ENCODE results near the gene AFF3.

The AFF3 gene

GRCh38 chr2:99645960-99646359, 496.4 kb downstream of the AFF3 start:
- Histone ChIP-seq H3K27ac (ENCODE audit: low read depth, low read length, poor library complexity, severe bottlenecking) (peak overlapping the region; percentile 20), H3K4me2 (ENCODE audit: low read length) (no peak overlapping the region), H4K20me1 (ENCODE audit: insufficient read depth, low read length) (no peaks in the 10 kb centered on the region), H3K4me1 (ENCODE audit: insufficient read depth, low read length, severe bottlenecking) (peaks cover 30% of the 10 kb centered on the region), H3K9ac (ENCODE audit: low read length) (no peak overlapping the region), H2AFZ (ENCODE audit: low read length) (no peak overlapping the region), H3F3A (ENCODE audit: insufficient read depth, low read length) (no peaks in the 10 kb centered on the region), H3K27me3 (ENCODE audit: insufficient read depth, low read length) (no peaks in the 10 kb centered on the region), H3K36me3 (ENCODE audit: insufficient read depth, low read length) (peaks cover 49% of the 10 kb centered on the region), H3K9me2 (ENCODE audit: low read depth, low read length) (no peaks in the 10 kb centered on the region), H3K4me3 (ENCODE audit: low read depth, low read length, poor library complexity, severe bottlenecking) (no peak overlapping the region), H3K9me3 (ENCODE audit: low read length) (no peaks in the 10 kb centered on the region), H3K79me2 (ENCODE audit: insufficient read depth, low read length) (no peaks in the 10 kb centered on the region)
- no peak for TF ChIP-seq EZH2 (IDR thresholded peaks at IDR 0.05; ENCODE audit: borderline replicate concordance, low read length)

GRCh38 chr2:99644419-99644787, 498.0 kb downstream of the AFF3 start:
- Histone ChIP-seq H3K27me3 (ENCODE audit: insufficient read depth, low read length) (no peaks in the 10 kb centered on the region), H3K9ac (ENCODE audit: low read length) (no peak overlapping the region), H3K4me3 (ENCODE audit: low read depth, low read length, poor library complexity, severe bottlenecking) (no peak overlapping the region), H2AFZ (ENCODE audit: low read length) (no peak overlapping the region), H3K4me2 (ENCODE audit: low read length) (no peak overlapping the region), H3K4me1 (ENCODE audit: insufficient read depth, low read length, severe bottlenecking) (peaks cover 45% of the 10 kb centered on the region), H3K79me2 (ENCODE audit: insufficient read depth, low read length) (no peaks in the 10 kb centered on the region), H4K20me1 (ENCODE audit: insufficient read depth, low read length) (no peaks in the 10 kb centered on the region), H3F3A (ENCODE audit: insufficient read depth, low read length) (no peaks in the 10 kb centered on the region; the same call in 1 of the 2 replicates), H3K27ac (ENCODE audit: low read depth, low read length, poor library complexity, severe bottlenecking) (peak overlapping the region; percentile 35), H3K9me3 (ENCODE audit: low read length) (no peaks in the 10 kb centered on the region), H3K36me3 (ENCODE audit: insufficient read depth, low read length) (peaks cover 42% of the 10 kb centered on the region), H3K9me2 (ENCODE audit: low read depth, low read length) (no peaks in the 10 kb centered on the region)
- no peak for TF ChIP-seq CTCF (IDR thresholded peaks at IDR 0.05; ENCODE audit: low read length)
- no peak for TF ChIP-seq EZH2 (IDR thresholded peaks at IDR 0.05; ENCODE audit: borderline replicate concordance, low read length)

- Histone ChIP-seq H3K27me3 (ENCODE audit: insufficient read depth, low read length) (no peaks in the 10 kb centered on the region), H3K79me2 (ENCODE audit: insufficient read depth, low read length) (no peaks in the 10 kb centered on the region), H4K20me1 (ENCODE audit: insufficient read depth, low read length) (no peaks in the 10 kb centered on the region), H3K27ac (ENCODE audit: low read depth, low read length, poor library complexity, severe bottlenecking) (peak overlapping the region; percentile 3), H3K4me2 (ENCODE audit: low read length) (no peak overlapping the region), H3K4me1 (ENCODE audit: insufficient read depth, low read length, severe bottlenecking) (peaks cover 50% of the 10 kb centered on the region), H2AFZ (ENCODE audit: low read length) (no peak overlapping the region), H3K9me2 (ENCODE audit: low read depth, low read length) (no peaks in the 10 kb centered on the region), H3K4me3 (ENCODE audit: low read depth, low read length, poor library complexity, severe bottlenecking) (no peak overlapping the region), H3K9me3 (ENCODE audit: low read length) (no peaks in the 10 kb centered on the region), H3F3A (ENCODE audit: insufficient read depth, low read length) (no peaks in the 10 kb centered on the region; the same call in 1 of the 2 replicates), H3K36me3 (ENCODE audit: insufficient read depth, low read length) (peaks cover 37% of the 10 kb centered on the region), H3K9ac (ENCODE audit: low read length) (no peak overlapping the region)
- TF ChIP-seq CTCF (IDR thresholded peaks at IDR 0.05; ENCODE audit: low read length) (no peak), EZH2 (IDR thresholded peaks at IDR 0.05; ENCODE audit: borderline replicate concordance, low read length) (no peak)
Measured at GRCh38 chr2:99643787-99644418, 498.5 kb downstream of the AFF3 start.

GRCh38 chr2:99641999-99642398, 500.4 kb downstream of the AFF3 start:
- peaks cover 18% of the 10 kb centered on the region for H3K36me3 ChIP-seq (ENCODE audit: insufficient read depth, low read length)
- H3K4me3 ChIP-seq (ENCODE audit: low read depth, low read length, poor library complexity, severe bottlenecking) = no peak overlapping the region
- no peaks in the 10 kb centered on the region for H3K9me2 ChIP-seq (ENCODE audit: low read depth, low read length)
- H3K9me3 ChIP-seq (ENCODE audit: low read length) = no peaks in the 10 kb centered on the region
- no peak overlapping the region for H2AFZ ChIP-seq (ENCODE audit: low read length)
- H3F3A ChIP-seq (ENCODE audit: insufficient read depth, low read length) = peaks cover 5% of the 10 kb centered on the region; the same call in 1 of the 2 replicates
- no peaks in the 10 kb centered on the region for H4K20me1 ChIP-seq (ENCODE audit: insufficient read depth, low read length)
- TF ChIP-seq CTCF (IDR thresholded peaks at IDR 0.05; ENCODE audit: low read length) (no peak), EZH2 (IDR thresholded peaks at IDR 0.05; ENCODE audit: borderline replicate concordance, low read length) (no peak)
- H3K4me1 ChIP-seq (ENCODE audit: insufficient read depth, low read length, severe bottlenecking) = peaks cover 69% of the 10 kb centered on the region
- peak overlapping the region; percentile 98 for H3K27ac ChIP-seq (ENCODE audit: low read depth, low read length, poor library complexity, severe bottlenecking)
- no peak overlapping the region for H3K4me2 ChIP-seq (ENCODE audit: low read length)
- no peaks in the 10 kb centered on the region for H3K27me3 ChIP-seq (ENCODE audit: insufficient read depth, low read length)
- no peaks in the 10 kb centered on the region for H3K79me2 ChIP-seq (ENCODE audit: insufficient read depth, low read length)
- no peak overlapping the region for H3K9ac ChIP-seq (ENCODE audit: low read length)

All from OCI-LY1 (cell line).